GM19193 (cell line): ENCODE results near the gene ARHGAP24.

Experiments used
- POLR2A ChIP-seq: IDR thresholded peaks from 4 replicates; pipeline ENCODE4 v1.6.1; 2011; ENCODE audit not compliant: insufficient read depth, insufficient read length; ENCODE audit errors: extremely low read depth

Gene ARHGAP24

DNA sequence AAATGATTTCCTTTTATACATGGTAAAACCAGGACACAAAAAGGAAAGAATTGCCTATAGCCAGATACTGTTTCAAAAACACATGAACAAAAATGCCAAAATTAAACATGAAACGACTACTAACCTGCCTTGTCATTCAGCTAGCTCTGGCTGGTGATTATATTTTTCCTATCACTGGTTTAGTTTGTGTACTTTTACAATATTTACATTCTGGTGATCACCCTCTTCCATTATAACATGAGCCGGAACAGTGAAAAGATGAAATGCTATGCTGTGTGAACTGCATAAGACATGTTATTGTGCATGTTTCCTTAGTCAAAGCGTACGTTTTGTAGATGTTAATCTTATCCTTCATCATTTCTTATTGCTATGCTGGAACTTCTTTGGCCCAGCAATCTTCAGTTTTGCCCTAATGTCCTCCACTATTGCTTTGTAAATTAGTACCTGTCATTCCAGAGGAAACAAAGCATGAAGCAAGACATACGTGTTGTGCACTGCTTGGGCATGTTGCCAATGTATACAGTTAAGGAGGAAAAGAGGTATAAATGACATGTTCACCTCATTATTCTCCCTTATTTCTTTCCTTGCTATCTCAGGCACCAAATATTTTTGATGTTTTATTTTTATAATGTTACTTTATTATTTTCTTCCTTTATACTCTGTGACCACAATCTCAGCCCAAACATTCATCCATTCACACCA is 386.3 kb downstream of the ARHGAP24 start:
- no peak for TF ChIP-seq POLR2A

DNA sequence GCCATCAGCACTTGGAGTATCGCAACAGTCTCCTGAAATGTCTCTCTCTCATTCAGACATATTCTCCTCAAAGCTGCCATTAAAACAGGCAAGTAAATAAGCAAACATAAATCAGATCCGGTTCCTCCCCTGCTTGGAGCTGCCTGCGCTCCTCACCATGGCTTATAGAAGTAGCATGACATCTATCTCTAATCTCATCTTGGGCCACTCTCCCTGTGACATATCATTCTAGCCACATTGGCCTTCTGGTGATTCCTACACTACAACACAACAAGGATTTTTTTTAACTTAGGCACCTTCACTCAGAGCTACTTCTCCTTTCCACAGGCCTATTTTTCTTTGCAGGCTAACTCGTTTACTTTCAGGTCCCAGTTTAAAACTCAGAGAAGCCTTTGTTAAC is 387.9 kb downstream of the ARHGAP24 start:
- no peak for TF ChIP-seq POLR2A

DNA sequence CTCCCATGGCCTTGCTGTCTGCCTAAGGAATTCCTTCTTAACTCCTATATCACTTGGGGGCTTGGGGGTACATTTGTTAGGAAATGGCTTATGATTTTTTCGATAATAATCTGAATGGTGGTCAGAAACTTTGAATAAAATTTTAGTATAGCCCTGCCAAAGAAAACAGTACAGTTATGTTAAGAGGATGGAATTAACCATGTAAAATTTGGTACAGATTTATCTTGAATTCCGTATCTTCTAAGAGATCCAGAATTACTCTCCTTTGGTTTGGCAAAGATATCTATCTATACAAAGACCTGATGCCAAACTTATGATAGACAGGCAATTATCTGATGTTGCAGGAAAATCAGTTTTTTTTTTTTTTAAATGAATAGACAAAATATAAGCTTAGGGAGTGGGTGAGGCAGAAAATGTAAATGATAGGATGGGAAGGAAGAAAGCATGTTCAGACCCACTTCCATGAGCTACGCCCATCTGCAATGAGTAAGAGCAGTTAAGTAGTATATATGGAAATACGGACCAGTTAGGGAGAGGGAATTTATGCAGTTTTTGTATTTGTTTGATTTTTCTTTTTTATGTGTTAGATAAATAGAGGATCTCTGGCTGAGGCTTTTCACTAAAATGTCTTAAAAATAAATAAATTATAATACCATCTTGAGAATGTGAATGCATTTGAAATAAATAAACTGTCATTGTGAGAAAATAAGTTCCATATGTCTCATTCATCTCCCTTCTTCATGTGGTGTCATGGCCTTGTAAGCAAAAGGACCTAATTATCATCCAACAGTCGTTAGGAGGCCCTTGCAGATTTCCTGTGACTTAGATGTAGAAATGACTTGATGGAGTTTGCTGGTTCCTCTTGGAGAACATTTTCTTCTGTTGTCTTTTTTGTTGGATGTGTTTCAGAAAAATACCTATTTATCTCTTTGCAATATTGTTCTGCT is 389.6 kb downstream of the ARHGAP24 start:
- TF ChIP-seq POLR2A, result no peak

DNA sequence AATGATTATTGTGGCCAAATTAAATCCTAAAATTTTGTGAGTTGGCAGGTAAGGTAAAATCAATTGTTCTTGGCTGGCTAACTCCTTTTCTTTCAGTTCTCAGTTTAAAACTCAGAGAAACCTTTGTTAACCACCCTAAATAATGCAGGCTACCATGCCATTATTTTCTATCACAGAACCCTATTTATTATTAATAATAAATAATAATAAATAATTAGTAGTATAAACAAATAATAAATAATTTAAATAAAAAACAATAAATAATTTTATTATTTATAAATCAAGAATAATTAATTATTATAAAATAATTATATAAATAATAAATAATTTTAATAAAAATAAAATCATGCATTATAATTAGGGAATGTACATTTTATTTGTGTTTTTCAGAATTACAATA is 390.3 kb downstream of the ARHGAP24 start:
- TF ChIP-seq POLR2A, result no peak

DNA sequence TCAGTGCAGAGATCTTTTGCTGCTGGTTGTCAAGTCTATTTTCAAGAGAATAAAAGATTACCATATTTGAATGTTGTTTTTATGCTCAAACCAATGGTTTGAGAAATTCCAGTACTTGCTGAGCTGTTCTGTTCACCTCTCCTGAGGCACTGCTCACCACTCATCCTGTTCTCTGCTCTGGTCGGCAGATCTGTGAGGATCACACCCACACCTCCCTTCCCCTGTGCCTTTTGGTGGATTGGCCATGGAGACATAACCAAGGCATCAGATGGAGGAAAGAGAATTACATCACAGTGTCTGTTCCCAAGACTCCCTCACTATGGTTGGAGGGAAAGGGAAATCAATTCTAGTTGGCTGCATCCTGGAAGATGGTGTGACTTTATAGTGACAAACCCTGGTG is 391.6 kb downstream of the ARHGAP24 start:
- no peak for TF ChIP-seq POLR2A

DNA sequence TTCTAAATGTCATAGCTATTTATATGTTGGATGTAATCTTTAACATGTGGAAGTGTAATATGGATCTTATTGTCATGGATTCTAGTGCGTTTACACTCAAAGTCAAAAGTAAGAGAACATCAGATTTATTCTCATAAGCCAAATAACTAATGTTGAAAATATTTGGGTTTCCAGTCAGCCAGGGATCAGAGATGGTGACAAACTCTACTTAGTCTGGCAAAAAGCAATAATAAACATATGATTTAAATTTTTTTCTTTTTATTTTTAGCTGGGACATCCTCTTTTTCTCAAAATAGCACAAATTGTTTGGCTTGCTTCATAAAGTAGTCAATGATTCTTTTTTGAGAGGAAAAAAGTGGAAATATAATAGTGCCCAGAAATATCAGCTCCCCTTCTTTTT is 392.3 kb downstream of the ARHGAP24 start:
- TF ChIP-seq POLR2A, result no peak

DNA sequence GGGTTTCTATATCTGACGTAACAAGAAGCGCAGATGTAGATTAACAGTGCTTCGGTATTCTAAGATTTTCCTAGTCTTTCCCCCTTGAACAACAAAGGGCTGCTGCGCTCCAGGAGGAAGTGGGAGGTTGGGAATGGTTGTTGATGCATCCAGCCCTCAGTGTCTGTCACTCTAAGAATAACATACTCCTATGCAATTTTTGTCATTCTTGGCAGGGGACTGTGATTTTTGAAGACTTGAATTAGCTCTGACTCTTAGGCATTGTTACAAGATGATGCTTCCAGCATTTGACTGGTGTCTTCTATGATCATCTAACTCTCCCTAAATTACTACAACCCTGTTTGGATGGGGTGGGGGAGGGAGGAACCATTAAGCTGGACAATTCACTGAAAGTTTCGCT is 394.2 kb downstream of the ARHGAP24 start:
- TF ChIP-seq POLR2A, result no peak

DNA sequence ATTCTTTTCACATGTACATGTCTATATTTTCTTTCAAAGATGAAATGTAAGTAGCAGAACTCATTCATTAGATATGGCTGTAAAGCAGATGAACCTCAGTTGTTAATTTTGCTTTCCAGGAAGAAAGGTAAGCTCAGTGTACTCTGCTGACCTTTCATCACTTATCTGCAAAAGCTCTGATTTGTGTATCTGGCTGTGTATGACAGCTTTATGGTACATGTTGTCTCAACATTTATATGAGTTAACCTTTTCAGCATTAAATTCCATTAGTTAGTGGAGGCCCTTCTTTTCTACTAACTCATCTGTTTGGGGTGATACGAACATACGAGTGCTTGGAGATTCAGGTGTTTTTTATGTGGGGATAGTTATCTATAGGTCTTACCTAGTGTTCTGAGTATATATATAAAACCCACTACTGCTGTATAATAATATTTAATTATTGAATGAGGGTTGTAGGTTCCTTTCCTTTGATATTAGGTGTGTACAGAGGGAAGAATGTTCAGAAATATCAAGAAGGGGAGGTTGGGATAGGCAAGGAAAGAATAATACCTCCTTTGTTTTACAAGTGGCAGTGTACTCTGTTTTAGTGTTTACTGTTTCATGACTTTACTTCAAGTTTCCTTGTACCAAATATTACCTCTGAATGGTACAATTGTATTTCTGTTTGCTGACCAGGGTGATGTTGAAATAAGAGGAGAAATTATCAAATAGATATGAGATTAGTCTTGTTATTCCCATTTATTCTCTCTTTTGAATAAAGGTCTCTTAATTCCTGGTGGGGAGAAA is 395.5 kb downstream of the ARHGAP24 start:
- no peak for TF ChIP-seq POLR2A

DNA sequence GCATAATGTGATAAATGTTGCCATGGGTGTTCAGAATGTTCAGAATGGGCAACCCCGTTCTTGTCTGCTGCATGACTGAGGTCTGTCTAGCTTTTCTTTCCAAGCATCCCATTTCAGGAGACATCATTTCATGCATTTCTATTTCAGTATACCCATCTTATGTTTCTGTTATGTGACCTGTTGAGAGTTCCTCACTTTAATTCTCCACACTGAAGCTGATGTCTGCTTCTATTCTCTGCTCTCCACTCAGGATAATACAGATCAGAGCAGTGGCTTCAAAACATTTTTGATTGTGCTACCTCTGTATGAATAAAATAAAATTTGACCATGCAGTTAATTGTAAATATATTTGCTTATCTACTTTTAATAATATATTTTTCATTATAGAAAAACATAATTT is 398.6 kb downstream of the ARHGAP24 start:
- TF ChIP-seq POLR2A, result no peak

DNA sequence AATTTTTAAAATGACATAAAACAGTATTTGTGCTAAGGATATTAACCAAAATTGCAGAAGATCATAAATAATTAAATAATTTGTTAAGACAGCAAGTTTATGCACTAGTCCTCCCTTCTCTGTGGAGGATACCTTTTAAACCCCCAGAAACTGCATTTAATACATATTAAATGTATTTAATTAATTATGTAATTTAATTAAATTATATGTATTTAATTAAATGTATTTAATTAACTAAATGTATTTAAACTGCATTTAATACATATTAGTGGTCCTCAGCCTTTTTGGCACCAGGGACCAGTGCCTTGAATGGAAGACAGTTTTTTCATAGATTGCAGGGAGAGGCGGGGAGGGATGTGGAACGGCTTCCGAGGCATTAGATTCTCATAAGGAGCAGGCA is 404.6 kb downstream of the ARHGAP24 start:
- no peak for TF ChIP-seq POLR2A

DNA sequence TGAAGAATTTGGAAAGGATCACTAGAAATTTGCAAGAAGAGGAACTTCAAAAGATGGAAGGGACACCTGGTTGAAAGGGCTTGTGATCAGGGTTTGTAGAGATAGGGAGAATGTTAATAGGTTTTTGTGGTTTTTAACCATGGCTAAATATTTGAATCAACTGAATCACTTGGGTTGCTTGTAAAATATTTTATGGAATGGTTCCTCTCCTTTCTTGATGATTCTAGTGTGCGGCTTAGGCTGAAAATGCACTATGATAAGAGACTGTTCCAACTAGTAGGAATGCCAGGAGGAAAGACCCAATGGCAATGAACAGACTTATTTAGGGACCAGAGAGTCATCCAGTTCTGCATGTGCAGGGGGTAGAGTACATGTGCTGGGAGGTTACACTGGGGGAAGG is 408.2 kb downstream of the ARHGAP24 start:
- no peak for TF ChIP-seq POLR2A

DNA sequence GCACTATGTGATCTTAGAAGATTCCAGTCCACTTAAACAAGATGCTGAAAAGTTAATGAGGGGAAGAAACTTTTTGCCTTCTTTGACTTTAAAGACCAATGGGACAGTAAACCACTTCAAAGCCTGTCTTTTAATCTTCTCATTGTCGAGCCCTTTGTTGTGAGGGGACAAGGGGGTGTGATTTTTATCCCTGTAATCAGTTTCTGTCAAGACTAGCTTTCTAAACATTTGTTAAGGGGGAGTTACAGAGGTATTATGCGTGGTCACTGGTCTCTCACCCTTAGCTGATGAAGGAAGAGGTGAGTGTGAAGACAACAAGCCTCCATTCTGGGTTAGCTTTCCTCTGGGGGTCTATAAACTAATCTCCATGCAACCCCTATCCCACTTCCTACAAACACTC is 409.3 kb downstream of the ARHGAP24 start:
- TF ChIP-seq POLR2A, result no peak

DNA sequence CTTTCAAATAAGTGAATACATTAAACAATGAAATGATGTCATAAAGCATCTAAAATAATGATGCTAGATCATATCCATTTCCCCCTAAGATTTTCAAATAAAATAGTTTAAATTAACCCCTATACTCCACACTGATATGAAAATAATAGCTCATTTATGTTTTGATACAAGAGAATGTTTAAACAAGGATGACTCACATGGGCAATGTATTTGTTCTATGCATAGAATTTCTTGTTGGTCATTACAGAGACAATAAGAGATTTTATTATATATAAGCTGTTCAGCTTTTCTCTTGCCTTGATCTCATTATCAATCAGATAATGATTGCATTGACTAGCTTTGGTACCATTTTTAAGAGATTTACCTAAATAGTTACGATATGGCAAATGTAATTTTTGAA is 411.7 kb downstream of the ARHGAP24 start:
- no peak for TF ChIP-seq POLR2A

DNA sequence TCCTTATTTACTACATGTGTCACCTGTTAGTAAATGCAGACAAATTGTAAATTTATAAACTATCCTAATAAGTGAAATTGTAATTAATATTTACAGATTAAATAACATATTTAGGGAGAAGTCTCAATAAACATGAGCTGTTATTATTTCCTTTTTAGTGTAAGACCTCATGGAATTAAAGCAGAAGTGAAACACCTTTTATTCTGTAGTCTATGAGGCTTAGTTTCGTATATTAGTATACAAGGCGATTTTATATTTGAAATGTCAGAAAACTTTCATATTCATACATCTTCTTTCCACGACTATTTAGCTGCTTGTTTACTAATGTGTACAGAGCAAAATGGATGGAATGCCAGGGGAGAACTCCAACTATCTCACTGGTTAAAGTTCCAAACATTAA is 414.4 kb downstream of the ARHGAP24 start:
- TF ChIP-seq POLR2A, result no peak

DNA sequence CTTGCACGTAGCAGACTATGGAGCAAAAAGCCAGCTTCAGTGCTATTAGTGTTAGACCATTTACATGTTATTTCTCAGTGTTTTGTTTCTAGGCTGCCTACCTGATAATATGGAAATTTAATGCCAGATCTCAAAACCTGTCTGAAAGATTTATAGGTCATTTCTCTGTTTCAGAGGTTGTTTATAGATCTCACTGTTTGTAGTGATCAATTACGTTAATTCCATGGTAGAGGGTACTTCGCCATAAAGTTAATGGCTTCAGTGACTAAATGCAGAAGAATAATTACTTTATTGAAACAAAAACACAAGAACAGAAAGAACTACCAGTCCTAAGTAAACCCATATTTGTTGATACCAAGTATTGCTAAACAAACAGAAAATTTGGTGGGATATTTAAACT is 420.8 kb downstream of the ARHGAP24 start:
- TF ChIP-seq POLR2A, result no peak
